GM18909 (cell line): ENCODE results near the gene DENND4C.
"Not testable (repeated sequence)": the region's sequence is repeated elsewhere in the genome, so short reads cannot be mapped to it uniquely, and the experiment has no call there.

Experiments used
- ATAC-seq: cut with Tn5 transposase; IDR thresholded peaks from one replicate; pipeline ENCODE4 v1.9.1; 2021; ENCODE audit warnings: mild to moderate bottlenecking; ENCODE audit not compliant: unreplicated experiment, poor library complexity

The DENND4C gene

GRCh38 chr9:19230355-19231125 is at the start of gene DENND4C:
TSS of gene DENND4C (plus strand) at chr9:19230693. CDS start at chr9:19276175, 45,482 bp downstream.
- peak; percentile 80 for ATAC-seq

- ATAC-seq: no peak
These were observed 49.5 kb upstream of the DENND4C start for GRCh38 chr9:19180991-19181390.

- ATAC-seq: no peak
These were observed 48.9 kb upstream of the DENND4C start for GRCh38 chr9:19181561-19181960.

GRCh38 chr9:19184144-19184917 is 46.2 kb upstream of the DENND4C start:
- ATAC-seq: peak; percentile 99

GRCh38 chr9:19185191-19185590 is 45.3 kb upstream of the DENND4C start:
- no peak for ATAC-seq

GRCh38 chr9:19186232-19186631 is 44.3 kb upstream of the DENND4C start:
- no peak for ATAC-seq

GRCh38 chr9:19188771-19189170 is 41.7 kb upstream of the DENND4C start:
- ATAC-seq: no peak

GRCh38 chr9:19192202-19193028 is 38.1 kb upstream of the DENND4C start:
- ATAC-seq: no peak

GRCh38 chr9:19193029-19193324 is 37.5 kb upstream of the DENND4C start:
- no peak for ATAC-seq

GRCh38 chr9:19193358-19193973 is 37.0 kb upstream of the DENND4C start:
- not testable (repeated sequence) for ATAC-seq

- ATAC-seq: no peak
These were observed 32.1 kb upstream of the DENND4C start for GRCh38 chr9:19198406-19198805.

- ATAC-seq: no peak
These were observed 31.5 kb upstream of the DENND4C start for GRCh38 chr9:19199012-19199411.

GRCh38 chr9:19200229-19200628 is 30.3 kb upstream of the DENND4C start:
- ATAC-seq: no peak

- ATAC-seq: no peak
These were observed 28.3 kb upstream of the DENND4C start for GRCh38 chr9:19201899-19202891.

- ATAC-seq: no peak
These were observed 27.4 kb upstream of the DENND4C start for GRCh38 chr9:19203058-19203457.

GRCh38 chr9:19208653-19209052 is 21.8 kb upstream of the DENND4C start:
- ATAC-seq: no peak

- ATAC-seq: no peak
These were observed 21.3 kb upstream of the DENND4C start for GRCh38 chr9:19209188-19209587.

GRCh38 chr9:19213823-19214222 is 16.7 kb upstream of the DENND4C start:
- ATAC-seq: no peak

- ATAC-seq: no peak
These were observed 14.0 kb upstream of the DENND4C start for GRCh38 chr9:19216466-19216865.
